GM23338 (cell line): ENCODE results near the gene TGFBRAP1. TPM values are rescaled to one million over a fixed set of nuclear protein-coding genes. Genes with fewer than 3 reads are reported as not detected.

ENCODE experiments used
- ATAC-seq: fragments of 200-7000 bp; cut with Tn5 transposase; 3 replicates; pipeline ENCODE4 v1.9.1; 2020
- DNase-seq: peaks from one replicate; pipeline ENCODE4 v3.0.0-alpha.2; 2015; ENCODE audit warnings: low spot score
- H2AFZ ChIP-seq: fragments of 200-600 bp; sonication (generic); 2 replicates; pipeline ENCODE4 v1.8.0; 2016; ENCODE audit warnings: antibody characterized with exemption, mild to moderate bottlenecking, moderate library complexity
- H3F3A ChIP-seq: fragments of 200-600 bp; sonication (generic); replicated peaks from 2 replicates; pipeline ENCODE4 v1.8.0; 2017; ENCODE audit warnings: antibody characterized with exemption, mixed run types, low read depth
- H3K27ac ChIP-seq: fragments of 200-600 bp; sonication (generic); 2 replicates; pipeline ENCODE4 v1.6.1; 2016; ENCODE audit warnings: low read depth
- H3K27me3 ChIP-seq: fragments of 200-600 bp; sonication (generic); 2 replicates; pipeline ENCODE4 v1.8.0; 2016; ENCODE audit warnings: mild to moderate bottlenecking, mixed run types, moderate library complexity; ENCODE audit not compliant: insufficient read depth
- H3K36me3 ChIP-seq: fragments of 200-600 bp; sonication (generic); 2 replicates; pipeline ENCODE4 v1.8.0; 2016; ENCODE audit warnings: mild to moderate bottlenecking; ENCODE audit not compliant: insufficient read depth
- H3K4me1 ChIP-seq: fragments of 200-600 bp; sonication (generic); 2 replicates; pipeline ENCODE4 v1.8.0; 2016; ENCODE audit warnings: mild to moderate bottlenecking, moderate library complexity; ENCODE audit not compliant: insufficient read depth
- H3K4me2 ChIP-seq: fragments of 200-600 bp; sonication (generic); 2 replicates; pipeline ENCODE4 v1.7.1; 2017; ENCODE audit warnings: mixed run types
- H3K4me3 ChIP-seq: fragments of 200-600 bp; sonication (generic); 2 replicates; pipeline ENCODE4 v1.6.1; 2016; ENCODE audit warnings: mixed run types
- H3K79me2 ChIP-seq: fragments of 200-600 bp; sonication (generic); replicated peaks from 2 replicates; pipeline ENCODE4 v1.8.0; 2017; ENCODE audit warnings: mild to moderate bottlenecking; ENCODE audit not compliant: insufficient read depth
- H3K9me2 ChIP-seq: fragments of 200-600 bp; sonication (generic); 2 replicates; pipeline ENCODE4 v1.8.0; 2017; ENCODE audit not compliant: insufficient read depth
- H4K20me1 ChIP-seq: fragments of 200-600 bp; sonication (generic); replicated peaks from 2 replicates; pipeline ENCODE4 v1.8.0; 2017; ENCODE audit warnings: mild to moderate bottlenecking; ENCODE audit not compliant: insufficient read depth
- H3K27ac Mint-ChIP-seq: 2 replicates; pipeline ENCODE4 v1.8.0; 2020; ENCODE audit warnings: inconsistent platforms, mild to moderate bottlenecking, moderate library complexity, mixed read lengths
- H3K27me3 Mint-ChIP-seq: 3 replicates; pipeline ENCODE4 v1.8.0; 2022; ENCODE audit warnings: low read depth, mild to moderate bottlenecking, moderate library complexity, mixed read lengths, inconsistent platforms; ENCODE audit not compliant: insufficient read depth, poor library complexity
- H3K36me3 Mint-ChIP-seq: 3 replicates; pipeline ENCODE4 v1.8.0; 2021; ENCODE audit warnings: low read depth, mild to moderate bottlenecking, inconsistent platforms, moderate library complexity, mixed read lengths
- H3K4me1 Mint-ChIP-seq: 3 replicates; pipeline ENCODE4 v1.8.0; 2020; ENCODE audit warnings: mild to moderate bottlenecking, inconsistent platforms, mixed read lengths
- H3K4me3 Mint-ChIP-seq: 3 replicates; pipeline ENCODE4 v1.8.0; 2021; ENCODE audit warnings: moderate library complexity, mild to moderate bottlenecking, inconsistent platforms, mixed read lengths
- H3K9me3 Mint-ChIP-seq: 3 replicates; pipeline ENCODE4 v1.8.0; 2020; ENCODE audit warnings: moderate library complexity, mild to moderate bottlenecking, inconsistent platforms, mixed read lengths
- CREB1 ChIP-seq: fragments of 250-450 bp; sonication (Bioruptor Pico); IDR thresholded peaks from 2 replicates; pipeline ENCODE4 v1.5.0; 2020; ENCODE audit warnings: low read depth, mild to moderate bottlenecking, moderate library complexity
- EZH2phosphoT487 ChIP-seq: fragments of 200-600 bp; sonication (generic); IDR thresholded peaks from one replicate; pipeline ENCODE4 v1.8.1; 2018; ENCODE audit warnings: antibody characterized with exemption; ENCODE audit not compliant: unreplicated experiment
- JUNB ChIP-seq: IDR thresholded peaks from one replicate; pipeline ENCODE4 v1.6.1; 2016; ENCODE audit warnings: antibody characterized with exemption; ENCODE audit not compliant: unreplicated experiment
- NANOG ChIP-seq: IDR thresholded peaks from 2 replicates; pipeline ENCODE4 v1.6.1; 2016; ENCODE audit warnings: antibody characterized with exemption, borderline replicate concordance
- POLR2AphosphoS5 ChIP-seq: IDR thresholded peaks from 2 replicates; pipeline ENCODE4 v1.6.1; 2016; ENCODE audit warnings: antibody characterized with exemption, low read depth
- polyA plus RNA-seq: library from polyadenylated mRNA; unstranded; fragments of >200 nt; fragmentation: Nextera tagmentation; extraction: Ambion mirVana; gene quantifications from 2 replicates; pipeline ENCODE4 v1.2.1, GENCODE V29; 2016
- total RNA-seq: library from RNA; depleted of rRNA; stranded (reverse); fragments of >200 nt; shearing (Covaris generic); gene quantifications from 2 replicates; pipeline ENCODE4 v1.2.3, GENCODE V29; 2014
- TF ChIP-seq, protein P1 (sequence below): fragments of 250-450 bp; sonication (Bioruptor Pico); IDR thresholded peaks from 2 replicates; pipeline ENCODE4 v1.5.0; 2020; ENCODE audit warnings: mild to moderate bottlenecking, moderate library complexity
- TF ChIP-seq, protein P2 (sequence below): IDR thresholded peaks from one replicate; pipeline ENCODE4 v1.6.1; 2018; ENCODE audit warnings: antibody characterized with exemption; ENCODE audit not compliant: unreplicated experiment
- TF ChIP-seq, protein P3 (sequence below): IDR thresholded peaks from 2 replicates; pipeline ENCODE4 v1.6.1; 2016; ENCODE audit warnings: antibody characterized with exemption

Gene TGFBRAP1
- total and polyA plus RNA-seq, 2 experiments from 2014 or later, result 6.3 to 23.5 TPM

DNA sequence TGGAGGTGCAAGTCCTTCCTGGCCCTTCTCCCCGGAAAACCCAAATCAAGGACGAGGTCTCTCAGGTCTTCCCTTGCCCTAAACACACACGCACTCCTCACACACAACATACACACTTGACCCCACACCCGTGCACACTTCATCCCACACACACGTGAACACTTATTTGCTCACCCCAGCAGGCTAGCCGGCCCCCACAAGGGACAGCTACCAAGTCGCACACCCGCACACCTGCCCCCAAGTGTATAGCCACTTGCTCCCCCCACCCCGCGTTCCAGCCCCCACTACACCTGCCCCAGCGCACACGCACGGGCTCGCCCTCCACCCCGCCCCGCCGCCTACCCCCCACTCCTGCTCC, 359 bp downstream of the TGFBRAP1 start (continued):
- TF ChIP-seq, protein P1, sequence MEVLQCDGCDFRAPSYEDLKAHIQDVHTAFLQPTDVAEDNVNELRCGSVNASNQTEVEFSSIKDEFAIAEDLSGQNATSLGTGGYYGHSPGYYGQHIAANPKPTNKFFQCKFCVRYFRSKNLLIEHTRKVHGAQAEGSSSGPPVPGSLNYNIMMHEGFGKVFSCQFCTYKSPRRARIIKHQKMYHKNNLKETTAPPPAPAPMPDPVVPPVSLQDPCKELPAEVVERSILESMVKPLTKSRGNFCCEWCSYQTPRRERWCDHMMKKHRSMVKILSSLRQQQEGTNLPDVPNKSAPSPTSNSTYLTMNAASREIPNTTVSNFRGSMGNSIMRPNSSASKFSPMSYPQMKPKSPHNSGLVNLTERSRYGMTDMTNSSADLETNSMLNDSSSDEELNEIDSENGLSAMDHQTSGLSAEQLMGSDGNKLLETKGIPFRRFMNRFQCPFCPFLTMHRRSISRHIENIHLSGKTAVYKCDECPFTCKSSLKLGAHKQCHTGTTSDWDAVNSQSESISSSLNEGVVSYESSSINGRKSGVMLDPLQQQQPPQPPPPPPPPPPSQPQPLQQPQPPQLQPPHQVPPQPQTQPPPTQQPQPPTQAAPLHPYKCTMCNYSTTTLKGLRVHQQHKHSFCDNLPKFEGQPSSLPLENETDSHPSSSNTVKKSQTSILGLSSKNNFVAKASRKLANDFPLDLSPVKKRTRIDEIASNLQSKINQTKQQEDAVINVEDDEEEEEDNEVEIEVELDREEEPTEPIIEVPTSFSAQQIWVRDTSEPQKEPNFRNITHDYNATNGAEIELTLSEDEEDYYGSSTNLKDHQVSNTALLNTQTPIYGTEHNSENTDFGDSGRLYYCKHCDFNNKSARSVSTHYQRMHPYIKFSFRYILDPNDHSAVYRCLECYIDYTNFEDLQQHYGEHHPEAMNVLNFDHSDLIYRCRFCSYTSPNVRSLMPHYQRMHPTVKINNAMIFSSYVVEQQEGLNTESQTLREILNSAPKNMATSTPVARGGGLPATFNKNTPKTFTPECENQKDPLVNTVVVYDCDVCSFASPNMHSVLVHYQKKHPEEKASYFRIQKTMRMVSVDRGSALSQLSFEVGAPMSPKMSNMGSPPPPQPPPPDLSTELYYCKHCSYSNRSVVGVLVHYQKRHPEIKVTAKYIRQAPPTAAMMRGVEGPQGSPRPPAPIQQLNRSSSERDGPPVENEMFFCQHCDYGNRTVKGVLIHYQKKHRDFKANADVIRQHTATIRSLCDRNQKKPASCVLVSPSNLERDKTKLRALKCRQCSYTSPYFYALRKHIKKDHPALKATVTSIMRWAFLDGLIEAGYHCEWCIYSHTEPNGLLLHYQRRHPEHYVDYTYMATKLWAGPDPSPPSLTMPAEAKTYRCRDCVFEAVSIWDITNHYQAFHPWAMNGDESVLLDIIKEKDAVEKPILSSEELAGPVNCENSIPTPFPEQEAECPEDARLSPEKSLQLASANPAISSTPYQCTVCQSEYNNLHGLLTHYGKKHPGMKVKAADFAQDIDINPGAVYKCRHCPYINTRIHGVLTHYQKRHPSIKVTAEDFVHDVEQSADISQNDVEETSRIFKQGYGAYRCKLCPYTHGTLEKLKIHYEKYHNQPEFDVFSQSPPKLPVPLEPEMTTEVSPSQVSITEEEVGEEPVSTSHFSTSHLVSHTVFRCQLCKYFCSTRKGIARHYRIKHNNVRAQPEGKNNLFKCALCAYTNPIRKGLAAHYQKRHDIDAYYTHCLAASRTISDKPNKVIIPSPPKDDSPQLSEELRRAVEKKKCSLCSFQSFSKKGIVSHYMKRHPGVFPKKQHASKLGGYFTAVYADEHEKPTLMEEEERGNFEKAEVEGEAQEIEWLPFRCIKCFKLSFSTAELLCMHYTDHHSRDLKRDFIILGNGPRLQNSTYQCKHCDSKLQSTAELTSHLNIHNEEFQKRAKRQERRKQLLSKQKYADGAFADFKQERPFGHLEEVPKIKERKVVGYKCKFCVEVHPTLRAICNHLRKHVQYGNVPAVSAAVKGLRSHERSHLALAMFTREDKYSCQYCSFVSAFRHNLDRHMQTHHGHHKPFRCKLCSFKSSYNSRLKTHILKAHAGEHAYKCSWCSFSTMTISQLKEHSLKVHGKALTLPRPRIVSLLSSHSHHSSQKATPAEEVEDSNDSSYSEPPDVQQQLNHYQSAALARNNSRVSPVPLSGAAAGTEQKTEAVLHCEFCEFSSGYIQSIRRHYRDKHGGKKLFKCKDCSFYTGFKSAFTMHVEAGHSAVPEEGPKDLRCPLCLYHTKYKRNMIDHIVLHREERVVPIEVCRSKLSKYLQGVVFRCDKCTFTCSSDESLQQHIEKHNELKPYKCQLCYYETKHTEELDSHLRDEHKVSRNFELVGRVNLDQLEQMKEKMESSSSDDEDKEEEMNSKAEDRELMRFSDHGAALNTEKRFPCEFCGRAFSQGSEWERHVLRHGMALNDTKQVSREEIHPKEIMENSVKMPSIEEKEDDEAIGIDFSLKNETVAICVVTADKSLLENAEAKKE (CRISPR knock-in tag), result no peak
- TF ChIP-seq POLR2AphosphoS5, result no peak; the same call in 1 of the 2 replicates
- TF ChIP-seq JUNB, result no peak

DNA sequence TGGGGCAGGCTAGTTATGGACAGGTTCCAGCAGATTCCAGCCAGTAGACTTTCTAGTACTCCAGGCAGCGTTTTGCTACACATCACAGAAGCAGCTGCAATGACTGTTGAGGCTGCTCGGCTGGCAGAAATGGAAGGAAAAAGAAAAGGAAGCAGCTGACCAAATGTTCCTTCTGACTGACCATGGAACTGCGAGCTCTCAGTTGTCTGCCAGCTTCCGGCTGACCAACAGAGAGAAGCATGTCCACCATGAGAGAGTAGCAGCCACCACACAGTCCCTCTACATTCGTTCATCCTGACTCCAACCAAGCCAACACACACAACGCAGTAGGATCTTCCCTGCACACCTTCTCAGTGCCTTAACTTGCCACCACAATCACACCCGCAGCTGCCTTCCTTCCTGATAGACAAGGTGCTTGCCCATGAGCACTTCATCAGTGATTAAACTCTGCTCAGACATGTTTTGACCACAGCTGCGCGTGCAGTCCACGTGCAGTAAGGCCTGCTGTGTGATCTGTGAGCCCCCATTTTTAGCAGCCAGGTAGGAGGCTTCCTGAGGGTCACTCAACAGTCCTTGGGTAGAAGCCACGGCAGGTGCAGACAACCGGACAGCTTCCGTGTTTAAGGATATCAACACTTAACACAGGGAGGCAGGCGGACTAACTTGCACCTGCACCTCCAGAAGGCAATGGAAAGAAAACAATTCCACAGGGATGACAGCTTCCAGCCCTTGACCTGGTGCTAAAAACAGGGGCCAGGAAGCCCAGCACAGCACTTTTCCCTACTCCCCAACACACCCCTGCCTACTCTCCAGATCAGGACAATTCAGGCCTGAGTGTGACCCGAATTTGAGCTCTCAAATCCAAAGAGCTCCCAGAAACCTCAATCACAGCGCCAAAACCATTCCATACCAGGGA, 996 bp downstream of the TGFBRAP1 start:
- Histone ChIP-seq H3K4me1 (peaks cover 12% of the 10 kb centered on the region), H3K79me2 (peaks cover 53% of the 10 kb centered on the region), H4K20me1 (no peaks in the 10 kb centered on the region; the same call in 1 of the 2 replicates), H3K27me3 (peaks cover 14% of the 10 kb centered on the region), H3K9me2 (no peaks in the 10 kb centered on the region), H3F3A (no peaks in the 10 kb centered on the region), H2AFZ (peak overlapping the region; percentile 92; the same call in 1 of the 2 replicates), H3K4me3 (peak overlapping the region; percentile 61), H3K36me3 (no peaks in the 10 kb centered on the region), H3K4me2 (peak overlapping the region; percentile 78), H3K27ac (no peak overlapping the region)
- H3K36me3 Mint-ChIP-seq, result peaks cover 8% of the 10 kb centered on the region; the same call in 2 of the 3 replicates
- H3K27me3 Mint-ChIP-seq, result peaks cover 10% of the 10 kb centered on the region
- peak; percentile 37 for DNase-seq
- peaks cover 30% of the 10 kb centered on the region for H3K4me1 Mint-ChIP-seq
- no peak; the same call in 2 of the 3 replicates for ATAC-seq
- H3K9me3 Mint-ChIP-seq, result no peaks in the 10 kb centered on the region
- peak overlapping the region; percentile 94 for H3K27ac Mint-ChIP-seq
- peak overlapping the region; percentile 95 for H3K4me3 Mint-ChIP-seq
- TF ChIP-seq JUNB (no peak), EZH2phosphoT487 (no peak), CREB1 (no peak), POLR2AphosphoS5 (no peak), NANOG (no peak)
- TF ChIP-seq, protein P2, sequence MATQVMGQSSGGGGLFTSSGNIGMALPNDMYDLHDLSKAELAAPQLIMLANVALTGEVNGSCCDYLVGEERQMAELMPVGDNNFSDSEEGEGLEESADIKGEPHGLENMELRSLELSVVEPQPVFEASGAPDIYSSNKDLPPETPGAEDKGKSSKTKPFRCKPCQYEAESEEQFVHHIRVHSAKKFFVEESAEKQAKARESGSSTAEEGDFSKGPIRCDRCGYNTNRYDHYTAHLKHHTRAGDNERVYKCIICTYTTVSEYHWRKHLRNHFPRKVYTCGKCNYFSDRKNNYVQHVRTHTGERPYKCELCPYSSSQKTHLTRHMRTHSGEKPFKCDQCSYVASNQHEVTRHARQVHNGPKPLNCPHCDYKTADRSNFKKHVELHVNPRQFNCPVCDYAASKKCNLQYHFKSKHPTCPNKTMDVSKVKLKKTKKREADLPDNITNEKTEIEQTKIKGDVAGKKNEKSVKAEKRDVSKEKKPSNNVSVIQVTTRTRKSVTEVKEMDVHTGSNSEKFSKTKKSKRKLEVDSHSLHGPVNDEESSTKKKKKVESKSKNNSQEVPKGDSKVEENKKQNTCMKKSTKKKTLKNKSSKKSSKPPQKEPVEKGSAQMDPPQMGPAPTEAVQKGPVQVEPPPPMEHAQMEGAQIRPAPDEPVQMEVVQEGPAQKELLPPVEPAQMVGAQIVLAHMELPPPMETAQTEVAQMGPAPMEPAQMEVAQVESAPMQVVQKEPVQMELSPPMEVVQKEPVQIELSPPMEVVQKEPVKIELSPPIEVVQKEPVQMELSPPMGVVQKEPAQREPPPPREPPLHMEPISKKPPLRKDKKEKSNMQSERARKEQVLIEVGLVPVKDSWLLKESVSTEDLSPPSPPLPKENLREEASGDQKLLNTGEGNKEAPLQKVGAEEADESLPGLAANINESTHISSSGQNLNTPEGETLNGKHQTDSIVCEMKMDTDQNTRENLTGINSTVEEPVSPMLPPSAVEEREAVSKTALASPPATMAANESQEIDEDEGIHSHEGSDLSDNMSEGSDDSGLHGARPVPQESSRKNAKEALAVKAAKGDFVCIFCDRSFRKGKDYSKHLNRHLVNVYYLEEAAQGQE, result no peak
- TF ChIP-seq, protein P3, sequence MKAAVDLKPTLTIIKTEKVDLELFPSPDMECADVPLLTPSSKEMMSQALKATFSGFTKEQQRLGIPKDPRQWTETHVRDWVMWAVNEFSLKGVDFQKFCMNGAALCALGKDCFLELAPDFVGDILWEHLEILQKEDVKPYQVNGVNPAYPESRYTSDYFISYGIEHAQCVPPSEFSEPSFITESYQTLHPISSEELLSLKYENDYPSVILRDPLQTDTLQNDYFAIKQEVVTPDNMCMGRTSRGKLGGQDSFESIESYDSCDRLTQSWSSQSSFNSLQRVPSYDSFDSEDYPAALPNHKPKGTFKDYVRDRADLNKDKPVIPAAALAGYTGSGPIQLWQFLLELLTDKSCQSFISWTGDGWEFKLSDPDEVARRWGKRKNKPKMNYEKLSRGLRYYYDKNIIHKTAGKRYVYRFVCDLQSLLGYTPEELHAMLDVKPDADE, result no peak
